ENCODE measurements around the gene RRP1.

The RRP1 gene

DNA sequence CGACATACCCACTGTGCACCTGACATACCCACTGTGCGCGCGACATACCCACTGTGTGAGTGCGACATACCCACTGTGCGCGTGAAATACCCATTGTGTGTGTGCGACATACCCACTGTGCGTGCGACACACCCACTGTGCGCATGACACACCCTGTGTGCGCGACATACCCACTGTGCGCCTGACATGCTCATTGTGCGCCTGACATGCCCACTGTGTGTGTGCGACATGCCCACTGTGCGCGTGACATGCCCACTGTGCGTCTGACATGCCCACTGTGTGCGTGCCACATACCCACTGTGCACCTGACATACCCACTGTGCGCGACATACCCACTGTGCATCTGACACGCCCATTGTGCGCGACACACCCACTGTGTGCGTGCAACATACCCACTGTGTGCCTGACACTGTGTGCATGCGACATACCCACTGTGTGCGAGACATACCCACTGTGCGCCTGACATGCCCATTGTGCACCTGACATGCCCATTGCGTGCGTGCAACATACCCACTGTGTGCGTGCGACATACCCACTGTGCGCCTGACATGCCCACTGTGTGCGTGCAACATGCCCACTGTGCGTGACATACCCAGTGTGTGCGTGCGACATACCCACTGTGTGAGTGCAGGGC is 2.5 kb upstream of the RRP1 start:
- Histone ChIP-seq H3K27ac (ENCODE audit: low read depth, low read length) (no peak overlapping the region), H3K36me3 (ENCODE audit: low read length) (no peaks in the 10 kb centered on the region), H3K9me3 (ENCODE audit: insufficient read depth, low read length) (no peaks in the 10 kb centered on the region), H3K4me2 (ENCODE audit: low read depth, low read length, poor library complexity, severe bottlenecking) (no peak overlapping the region), H4K20me1 (ENCODE audit: low read depth, low read length) (no peaks in the 10 kb centered on the region), H3K9me2 (replicated peaks; ENCODE audit: insufficient read depth, low read length) (no peaks in the 10 kb centered on the region), H3K79me2 (ENCODE audit: insufficient read depth, low read length) (peaks cover 25% of the 10 kb centered on the region), H3K4me3 (ENCODE audit: insufficient read depth, low read length, poor library complexity, severe bottlenecking) (no peak overlapping the region), H3K9ac (ENCODE audit: low read length) (no peak overlapping the region), H3K27me3 (ENCODE audit: low read length) (no peaks in the 10 kb centered on the region), H3F3A (ENCODE audit: insufficient read depth) (no peaks in the 10 kb centered on the region), H2AFZ (ENCODE audit: low read depth, low read length, severe bottlenecking) (no peak overlapping the region)
- no peak for TF ChIP-seq EZH2phosphoT487 (conservative IDR thresholded peaks at IDR 0.05; ENCODE audit: low read length)
- TF ChIP-seq, protein P1, sequence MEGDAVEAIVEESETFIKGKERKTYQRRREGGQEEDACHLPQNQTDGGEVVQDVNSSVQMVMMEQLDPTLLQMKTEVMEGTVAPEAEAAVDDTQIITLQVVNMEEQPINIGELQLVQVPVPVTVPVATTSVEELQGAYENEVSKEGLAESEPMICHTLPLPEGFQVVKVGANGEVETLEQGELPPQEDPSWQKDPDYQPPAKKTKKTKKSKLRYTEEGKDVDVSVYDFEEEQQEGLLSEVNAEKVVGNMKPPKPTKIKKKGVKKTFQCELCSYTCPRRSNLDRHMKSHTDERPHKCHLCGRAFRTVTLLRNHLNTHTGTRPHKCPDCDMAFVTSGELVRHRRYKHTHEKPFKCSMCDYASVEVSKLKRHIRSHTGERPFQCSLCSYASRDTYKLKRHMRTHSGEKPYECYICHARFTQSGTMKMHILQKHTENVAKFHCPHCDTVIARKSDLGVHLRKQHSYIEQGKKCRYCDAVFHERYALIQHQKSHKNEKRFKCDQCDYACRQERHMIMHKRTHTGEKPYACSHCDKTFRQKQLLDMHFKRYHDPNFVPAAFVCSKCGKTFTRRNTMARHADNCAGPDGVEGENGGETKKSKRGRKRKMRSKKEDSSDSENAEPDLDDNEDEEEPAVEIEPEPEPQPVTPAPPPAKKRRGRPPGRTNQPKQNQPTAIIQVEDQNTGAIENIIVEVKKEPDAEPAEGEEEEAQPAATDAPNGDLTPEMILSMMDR (IDR thresholded peaks at IDR 0.05; ENCODE audit: insufficient read depth, low read length, poor library complexity, severe bottlenecking) = no peak

DNA sequence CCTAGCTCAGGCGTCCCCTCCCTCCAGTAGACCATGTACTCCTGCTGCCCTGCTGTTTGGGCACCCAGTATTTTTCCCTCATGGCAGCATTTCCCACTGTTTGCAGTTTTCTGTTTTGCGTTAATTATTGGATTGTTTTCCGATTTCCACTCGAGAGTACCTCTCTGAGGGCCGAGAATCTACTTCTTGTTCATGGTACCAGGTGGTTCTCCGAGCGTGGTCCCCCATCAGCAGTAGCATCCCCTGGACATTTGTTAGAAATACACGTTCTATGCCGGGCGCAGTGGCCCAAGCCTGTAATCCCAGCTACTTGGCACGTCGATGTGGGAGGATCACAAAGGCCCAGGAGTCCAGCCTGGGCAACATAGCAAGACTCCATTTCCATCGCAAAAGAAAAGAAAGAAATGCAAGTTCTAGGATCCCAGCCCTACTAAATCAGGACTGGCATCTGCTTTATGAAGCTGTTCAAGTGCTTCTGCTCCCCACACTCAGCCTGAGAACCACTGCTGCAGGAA is 690 bp downstream of the RRP1 start:
- no peak overlapping the region for H3K27ac ChIP-seq (ENCODE audit: low read depth, low read length)
- peaks cover 40% of the 10 kb centered on the region for H3K79me2 ChIP-seq (ENCODE audit: insufficient read depth, low read length)

DNA sequence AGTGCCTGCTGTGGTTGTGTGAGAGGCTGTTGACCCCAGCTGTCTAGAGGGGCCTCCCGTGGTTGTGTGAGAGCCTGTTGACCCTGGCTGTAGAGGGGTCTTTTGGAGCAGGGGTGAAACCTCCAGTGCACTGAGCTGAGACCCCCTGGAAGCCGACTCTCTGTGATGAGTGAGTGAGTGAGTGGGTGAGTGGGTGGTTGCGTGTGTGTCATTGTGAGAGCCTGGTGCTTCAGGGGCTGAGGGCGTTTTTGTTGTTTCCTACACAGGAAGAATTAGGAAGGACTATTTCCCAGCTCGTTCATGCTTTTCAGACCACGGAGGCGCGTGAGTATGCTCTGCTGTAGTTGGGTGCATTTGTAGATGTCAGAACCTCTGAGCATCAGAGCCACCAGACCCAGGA is 3.0 kb downstream of the RRP1 start:
- H3K9me3 ChIP-seq (ENCODE audit: insufficient read depth, low read length) = no peaks in the 10 kb centered on the region
- no peaks in the 10 kb centered on the region; the same call in 1 of the 2 replicates for H4K20me1 ChIP-seq (ENCODE audit: low read depth, low read length)
- H2AFZ ChIP-seq (ENCODE audit: low read depth, low read length, severe bottlenecking) = no peak overlapping the region
- H3K79me2 ChIP-seq (ENCODE audit: insufficient read depth, low read length) = peaks cover 40% of the 10 kb centered on the region
- no peaks in the 10 kb centered on the region for H3K27me3 ChIP-seq (ENCODE audit: low read length)
- no peak overlapping the region for H3K27ac ChIP-seq (ENCODE audit: low read depth, low read length)
- no peak overlapping the region for H3K4me3 ChIP-seq (ENCODE audit: insufficient read depth, low read length, poor library complexity, severe bottlenecking)
- H3K9ac ChIP-seq (ENCODE audit: low read length) = no peak overlapping the region
- H3K9me2 ChIP-seq (replicated peaks; ENCODE audit: insufficient read depth, low read length) = no peaks in the 10 kb centered on the region
- no peak overlapping the region for H3K4me2 ChIP-seq (ENCODE audit: low read depth, low read length, poor library complexity, severe bottlenecking)
- H3K36me3 ChIP-seq (ENCODE audit: low read length) = no peaks in the 10 kb centered on the region; the same call in 1 of the 2 replicates
- no peaks in the 10 kb centered on the region for H3F3A ChIP-seq (ENCODE audit: insufficient read depth)
- TF ChIP-seq, protein P1 (IDR thresholded peaks at IDR 0.05; ENCODE audit: insufficient read depth, low read length, poor library complexity, severe bottlenecking) = no peak
- TF ChIP-seq EZH2phosphoT487 (conservative IDR thresholded peaks at IDR 0.05; ENCODE audit: low read length) = no peak

More for the DNA sequence above, 690 bp downstream of the RRP1 start:
- Histone ChIP-seq H4K20me1 (ENCODE audit: low read depth, low read length) (no peaks in the 10 kb centered on the region; the same call in 1 of the 2 replicates), H3K9me3 (ENCODE audit: insufficient read depth, low read length) (no peaks in the 10 kb centered on the region), H2AFZ (ENCODE audit: low read depth, low read length, severe bottlenecking) (peak overlapping the region; percentile 63), H3K4me3 (ENCODE audit: insufficient read depth, low read length, poor library complexity, severe bottlenecking) (peak overlapping the region; percentile 96), H3K36me3 (ENCODE audit: low read length) (no peaks in the 10 kb centered on the region), H3K27me3 (ENCODE audit: low read length) (no peaks in the 10 kb centered on the region), H3K9me2 (replicated peaks; ENCODE audit: insufficient read depth, low read length) (no peaks in the 10 kb centered on the region), H3K9ac (ENCODE audit: low read length) (peak overlapping the region; percentile 79), H3F3A (ENCODE audit: insufficient read depth) (no peaks in the 10 kb centered on the region), H3K4me2 (ENCODE audit: low read depth, low read length, poor library complexity, severe bottlenecking) (peak overlapping the region; percentile 74)
- TF ChIP-seq EZH2phosphoT487 (conservative IDR thresholded peaks at IDR 0.05; ENCODE audit: low read length) = no peak
- TF ChIP-seq, protein P1 (IDR thresholded peaks at IDR 0.05; ENCODE audit: insufficient read depth, low read length, poor library complexity, severe bottlenecking) = no peak
